GM06990 (cell line): Measurements from ENCODE around the gene CD248.

Source experiments
- DNase-seq: peaks from one replicate; pipeline ENCODE4 v3.0.0-alpha.2; 2011; ENCODE audit not compliant: insufficient read length; ENCODE audit errors: extremely low read depth
- H3K27me3 ChIP-seq: replicated peaks from 2 replicates; pipeline ENCODE4 v1.6.0; 2011; ENCODE audit warnings: low read length; ENCODE audit not compliant: control insufficient read depth, insufficient read depth
- H3K36me3 ChIP-seq: 2 replicates; pipeline ENCODE4 v1.5.1; 2011; ENCODE audit warnings: low read length; ENCODE audit not compliant: control insufficient read depth, insufficient read depth
- H3K4me3 ChIP-seq: replicated peaks from 2 replicates; pipeline ENCODE4 v1.5.1; 2011; ENCODE audit warnings: low read depth, mild to moderate bottlenecking, control low read depth, low read length
- TF ChIP-seq, protein P1 (sequence below): IDR thresholded peaks from 2 replicates; pipeline ENCODE4 v1.5.1; 2011; ENCODE audit warnings: low read length, control low read depth, mild to moderate bottlenecking, inconsistent platforms; ENCODE audit not compliant: insufficient read depth, poor library complexity, severe bottlenecking

Gene CD248

DNA sequence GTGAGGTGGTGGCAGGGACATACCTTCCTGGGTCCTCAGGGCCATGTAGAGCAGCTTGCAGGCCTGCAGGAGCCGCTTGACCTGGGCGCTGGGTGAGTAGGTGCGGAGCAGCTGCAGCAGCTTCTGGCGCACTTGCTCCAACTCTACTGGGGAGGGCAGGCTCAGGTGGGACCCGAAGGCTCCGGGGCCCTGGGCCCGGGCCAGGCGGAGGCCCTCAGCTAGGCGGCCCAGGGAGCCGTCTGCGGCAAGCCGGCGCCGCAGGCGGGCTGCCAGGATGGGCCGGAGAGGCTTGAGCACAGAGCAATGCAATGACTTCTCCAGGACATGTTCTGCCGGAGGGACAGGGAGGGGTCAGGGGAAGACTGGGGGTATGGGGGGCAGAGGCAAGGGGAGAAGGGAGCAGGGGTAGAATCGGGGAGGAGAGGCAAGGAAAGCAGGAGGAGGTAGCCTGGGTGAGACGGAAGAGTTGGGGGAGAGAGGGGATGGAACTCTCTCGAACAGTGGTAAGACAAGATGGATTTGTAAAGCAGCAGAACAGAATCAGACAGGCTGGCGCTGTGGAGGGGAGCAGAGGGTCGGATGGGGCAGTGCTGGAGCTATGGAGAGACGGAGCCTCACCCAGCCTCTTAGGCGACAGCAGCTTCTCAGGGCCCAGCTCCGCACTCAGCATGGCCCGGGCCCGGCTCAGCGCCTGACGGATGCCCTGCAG lies 17.2 kb upstream of the CD248 start:
- Histone ChIP-seq H3K36me3 (peaks cover 15% of the 10 kb centered on the region), H3K27me3 (no peaks in the 10 kb centered on the region), H3K4me3 (no peak overlapping the region)
- TF ChIP-seq, protein P1, sequence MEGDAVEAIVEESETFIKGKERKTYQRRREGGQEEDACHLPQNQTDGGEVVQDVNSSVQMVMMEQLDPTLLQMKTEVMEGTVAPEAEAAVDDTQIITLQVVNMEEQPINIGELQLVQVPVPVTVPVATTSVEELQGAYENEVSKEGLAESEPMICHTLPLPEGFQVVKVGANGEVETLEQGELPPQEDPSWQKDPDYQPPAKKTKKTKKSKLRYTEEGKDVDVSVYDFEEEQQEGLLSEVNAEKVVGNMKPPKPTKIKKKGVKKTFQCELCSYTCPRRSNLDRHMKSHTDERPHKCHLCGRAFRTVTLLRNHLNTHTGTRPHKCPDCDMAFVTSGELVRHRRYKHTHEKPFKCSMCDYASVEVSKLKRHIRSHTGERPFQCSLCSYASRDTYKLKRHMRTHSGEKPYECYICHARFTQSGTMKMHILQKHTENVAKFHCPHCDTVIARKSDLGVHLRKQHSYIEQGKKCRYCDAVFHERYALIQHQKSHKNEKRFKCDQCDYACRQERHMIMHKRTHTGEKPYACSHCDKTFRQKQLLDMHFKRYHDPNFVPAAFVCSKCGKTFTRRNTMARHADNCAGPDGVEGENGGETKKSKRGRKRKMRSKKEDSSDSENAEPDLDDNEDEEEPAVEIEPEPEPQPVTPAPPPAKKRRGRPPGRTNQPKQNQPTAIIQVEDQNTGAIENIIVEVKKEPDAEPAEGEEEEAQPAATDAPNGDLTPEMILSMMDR: no peak
- no peak for DNase-seq

GRCh38 chr11:66333220-66333877 lies 16.5 kb upstream of the CD248 start:
- Histone ChIP-seq H3K4me3 (no peak overlapping the region), H3K27me3 (no peaks in the 10 kb centered on the region), H3K36me3 (peaks cover 10% of the 10 kb centered on the region)
- no peak for DNase-seq
- TF ChIP-seq, protein P1: no peak

DNA sequence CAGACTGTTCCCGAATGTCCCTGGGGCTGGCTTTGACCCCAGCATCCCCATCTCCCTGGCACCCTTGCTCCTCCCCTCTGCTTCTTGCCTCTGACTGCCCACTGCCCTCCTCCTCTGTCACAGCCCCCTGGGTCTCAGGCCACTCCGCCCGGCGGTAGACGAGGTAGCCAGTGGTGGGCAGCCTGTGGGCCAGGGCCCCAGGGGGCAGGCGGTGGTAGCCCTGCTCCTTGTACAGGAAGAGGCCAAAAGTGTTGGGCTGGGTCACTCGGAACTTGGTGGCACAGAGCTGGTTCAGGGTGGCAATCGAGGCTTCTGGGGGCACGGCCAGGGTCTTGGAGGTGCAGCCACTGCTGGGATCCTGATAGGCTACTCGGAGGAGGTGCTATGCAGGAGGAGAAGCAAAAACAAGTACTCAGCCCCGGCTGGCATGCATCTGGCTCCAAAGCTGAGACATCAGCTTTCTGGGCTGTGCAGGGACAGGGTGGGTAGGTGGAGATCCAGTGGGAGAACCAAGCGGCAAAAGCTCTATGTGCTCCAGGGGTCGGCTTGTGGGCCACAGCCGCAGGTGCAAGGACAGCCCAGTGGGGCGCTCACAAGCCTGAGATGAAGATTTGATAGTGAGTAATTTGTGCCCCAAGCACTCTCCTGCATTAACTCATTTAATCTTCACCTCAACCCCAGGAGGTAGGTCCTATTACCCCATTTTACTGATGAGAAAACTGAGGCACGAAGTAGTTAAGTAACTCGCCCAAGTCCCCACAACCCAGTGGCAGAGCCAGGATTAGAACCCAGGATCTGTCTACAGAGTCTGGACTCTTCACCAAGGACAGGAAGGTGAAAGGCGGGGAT lies 15.8 kb upstream of the CD248 start:
- Histone ChIP-seq H3K4me3 (no peak overlapping the region), H3K36me3 (peaks cover 7% of the 10 kb centered on the region), H3K27me3 (no peaks in the 10 kb centered on the region)
- TF ChIP-seq, protein P1: no peak
- no peak for DNase-seq

- DNase-seq: no peak
- TF ChIP-seq, protein P1: no peak
- Histone ChIP-seq H3K36me3 (no peaks in the 10 kb centered on the region), H3K4me3 (no peak overlapping the region), H3K27me3 (no peaks in the 10 kb centered on the region)
Measured at GRCh38 chr11:66331542-66332370, 14.9 kb upstream of the CD248 start.

DNA sequence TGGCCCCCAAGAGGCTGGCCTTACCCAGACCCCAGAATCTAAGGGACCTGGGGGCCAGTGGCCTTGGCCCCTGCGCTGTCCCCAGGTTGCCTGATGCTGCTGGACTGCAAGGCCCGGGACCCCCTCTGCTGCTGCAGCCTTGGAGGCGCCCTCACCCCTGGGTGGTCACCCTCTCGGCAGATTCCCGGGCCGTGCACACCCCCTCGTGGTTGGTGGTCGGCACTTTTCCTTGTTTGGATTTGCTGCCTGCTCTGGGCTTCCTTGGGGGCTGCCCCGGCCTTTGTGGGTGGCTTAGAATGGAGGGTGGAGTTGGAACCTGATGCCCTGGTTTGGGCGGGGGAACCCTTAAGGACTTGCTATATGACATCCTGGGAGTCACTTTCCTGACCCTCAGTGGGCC lies 14.1 kb upstream of the CD248 start:
- Histone ChIP-seq H3K4me3 (no peak overlapping the region), H3K27me3 (no peaks in the 10 kb centered on the region), H3K36me3 (no peaks in the 10 kb centered on the region)
- TF ChIP-seq, protein P1: no peak
- DNase-seq: no peak
